HepG2 (cell line): Measurements from ENCODE around the gene NAT10. TPM values are rescaled to one million over a fixed set of nuclear protein-coding genes. Genes with fewer than 3 reads are reported as not detected.

Experiments used
- E2F1 ChIP-seq: sonication (generic); formaldehyde crosslinking; IDR thresholded peaks from 2 replicates; pipeline ENCODE4 v1.5.0; 2020; ENCODE audit warnings: missing genetic modification reagents
- KMT2B ChIP-seq: IDR thresholded peaks from 2 replicates; pipeline ENCODE4 v1.6.1; 2016; ENCODE audit warnings: missing genetic modification reagents, missing compliant biosample characterization
- MAX ChIP-seq: IDR thresholded peaks from 2 replicates; pipeline ENCODE4 v1.6.1; 2012; ENCODE audit warnings: inconsistent platforms
- MEF2D ChIP-seq: sonication (generic); formaldehyde crosslinking; IDR thresholded peaks from 2 replicates; pipeline ENCODE4 v1.5.1; 2020; ENCODE audit warnings: mild to moderate bottlenecking, missing genetic modification reagents
- MTERF4 ChIP-seq: sonication (generic); formaldehyde crosslinking; IDR thresholded peaks from 2 replicates; pipeline ENCODE4 v1.8.0; 2023; ENCODE audit warnings: mild to moderate bottlenecking, missing genetic modification reagents
- NR1H2 ChIP-seq: sonication (generic); formaldehyde crosslinking; IDR thresholded peaks from 2 replicates; pipeline ENCODE4 v1.8.1; 2022; ENCODE audit warnings: low read depth, missing genetic modification reagents, borderline replicate concordance
- NRL ChIP-seq: sonication (generic); formaldehyde crosslinking; IDR thresholded peaks from 2 replicates; pipeline ENCODE4 v1.5.0; 2020; ENCODE audit warnings: missing genetic modification reagents, mild to moderate bottlenecking, moderate library complexity, borderline replicate concordance
- PTBP1 ChIP-seq: fragments of 200-400 bp; formaldehyde crosslinking; IDR thresholded peaks from 2 replicates; pipeline ENCODE4 v1.6.1; 2018; ENCODE audit warnings: low read length, low read depth; ENCODE audit not compliant: poor library complexity, severe bottlenecking
- SNAI1 ChIP-seq: sonication (generic); formaldehyde crosslinking; IDR thresholded peaks from 2 replicates; pipeline ENCODE4 v1.5.0; 2020; ENCODE audit warnings: mild to moderate bottlenecking, missing genetic modification reagents, borderline replicate concordance
- THRA ChIP-seq: sonication (generic); formaldehyde crosslinking; IDR thresholded peaks from 2 replicates; pipeline ENCODE4 v1.4.0; 2020; ENCODE audit warnings: missing genetic modification reagents, borderline replicate concordance
- ZBTB10 ChIP-seq: sonication (generic); formaldehyde crosslinking; IDR thresholded peaks from 2 replicates; pipeline ENCODE4 v1.4.0; 2020; ENCODE audit warnings: missing genetic modification reagents, borderline replicate concordance
- ZFP91 ChIP-seq: sonication (generic); formaldehyde crosslinking; IDR thresholded peaks from 2 replicates; pipeline ENCODE4 v1.9.0; 2022; ENCODE audit warnings: missing genetic modification reagents, mild to moderate bottlenecking, borderline replicate concordance
- ZKSCAN8 ChIP-seq: IDR thresholded peaks from 2 replicates; pipeline ENCODE4 v1.6.1; 2016; ENCODE audit warnings: borderline replicate concordance, missing genetic modification reagents, missing compliant biosample characterization
- ZNF225 ChIP-seq: sonication (generic); formaldehyde crosslinking; IDR thresholded peaks from 2 replicates; pipeline ENCODE4 v1.4.0; 2020; ENCODE audit warnings: mild to moderate bottlenecking, missing genetic modification reagents
- ZNF253 ChIP-seq: sonication (generic); formaldehyde crosslinking; IDR thresholded peaks from 2 replicates; pipeline ENCODE4 v1.8.0; 2022; ENCODE audit warnings: mild to moderate bottlenecking, missing genetic modification reagents, borderline replicate concordance
- ZNF558 ChIP-seq: sonication (generic); formaldehyde crosslinking; IDR thresholded peaks from 2 replicates; pipeline ENCODE4 v1.9.0; 2022; ENCODE audit warnings: mild to moderate bottlenecking, missing genetic modification reagents, borderline replicate concordance
- ZNF597 ChIP-seq: sonication (generic); formaldehyde crosslinking; IDR thresholded peaks from 2 replicates; pipeline ENCODE4 v1.5.0; 2020; ENCODE audit warnings: missing genetic modification reagents
- ZNF674 ChIP-seq: sonication (generic); formaldehyde crosslinking; IDR thresholded peaks from 2 replicates; pipeline ENCODE4 v1.5.0; 2020; ENCODE audit warnings: low read depth, mild to moderate bottlenecking, missing genetic modification reagents
- ZNF709 ChIP-seq: sonication (generic); formaldehyde crosslinking; IDR thresholded peaks from 2 replicates; pipeline ENCODE4 v1.5.0; 2020; ENCODE audit warnings: mild to moderate bottlenecking, missing genetic modification reagents
- ZNF777 ChIP-seq: sonication (generic); formaldehyde crosslinking; IDR thresholded peaks from 2 replicates; pipeline ENCODE4 v1.4.0; 2020; ENCODE audit warnings: missing genetic modification reagents
- polyA plus RNA-seq, 8 experiments: library from polyadenylated mRNA; depleted of rRNA in 3 of 8; stranded (reverse) in 7 of 8; unstranded in 1 of 8; fragments of >200 nt; fragmentation: Illumina TruSeq in 4 of 8; extraction: Trizol in 4 of 8; gene quantifications; 2 replicates each; pipeline versions ENCODE4 v1.2.1 to v1.2.3, GENCODE V29; 2011 to 2016; ENCODE audit warnings: low read depth in 4 of 8, missing spikeins in 1 of 8, mixed read lengths in 1 of 8; ENCODE audit not compliant: insufficient read depth in 1 of 8
- total RNA-seq, 5 experiments: library from RNA; depleted of rRNA; stranded (reverse); fragments of >200 nt; fragmentation: Illumina TruSeq; extraction: Trizol; gene quantifications; 2 replicates each; pipeline ENCODE4 v1.2.3, GENCODE V29; 2016; ENCODE audit warnings: low read depth in 1 of 5

The NAT10 gene
- total and polyA plus RNA-seq, 2 of the 13 experiments (the other 11 are each of a cell fraction or from before 2014, with no cell fraction given): 33.9 to 51.9 TPM

- TF ChIP-seq ZNF709 (CRISPR knock-in tag) (no peak), ZNF777 (CRISPR knock-in tag) (peak; percentile 2; the same call in 1 of the 2 replicates), THRA (CRISPR knock-in tag) (no peak), NR1H2 (CRISPR knock-in tag) (no peak), E2F1 (CRISPR knock-in tag) (0 out of 2 replicates have a peak, but pooled peaks have one; percentile 14), ZFP91 (CRISPR knock-in tag) (no peak), MTERF4 (CRISPR knock-in tag) (no peak), ZNF558 (CRISPR knock-in tag) (no peak), MAX (no peak), SNAI1 (CRISPR knock-in tag) (no peak; the same call in 1 of the 2 replicates), ZNF597 (no peak), ZNF225 (CRISPR knock-in tag) (no peak), ZBTB10 (CRISPR knock-in tag) (peak; percentile 43; the same call in 1 of the 2 replicates), KMT2B (CRISPR knock-in tag) (no peak), ZNF253 (no peak), PTBP1 (no peak), NRL (no peak), ZNF674 (CRISPR knock-in tag) (no peak), ZKSCAN8 (CRISPR knock-in tag) (no peak), MEF2D (0 out of 2 replicates have a peak, but pooled peaks have one; percentile 6)
Measured at GRCh38 chr11:34105957-34106504, 602 bp downstream of the NAT10 start (continued).
